ENCODE measurements around the gene SPAG16.

SPAG16 gene

DNA sequence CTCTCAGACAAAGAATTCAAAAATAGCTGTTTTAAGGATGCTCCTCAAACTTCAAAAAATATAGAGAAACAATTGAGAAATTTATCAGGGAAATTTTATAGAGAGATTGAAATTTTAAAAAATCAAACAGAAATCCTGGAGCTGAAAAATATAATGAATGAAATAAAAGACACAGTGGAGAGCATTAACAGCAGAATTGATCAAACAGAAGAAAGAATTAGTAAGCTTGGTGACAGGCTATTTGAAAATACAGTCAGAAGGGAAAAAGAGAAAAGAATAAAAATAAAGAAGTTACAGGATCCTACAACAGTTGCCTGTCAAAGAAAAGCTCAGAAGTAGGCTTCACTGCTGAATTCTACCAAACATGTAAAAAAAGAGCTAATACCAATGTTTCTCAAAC is 832.8 kb downstream of the SPAG16 start:
- ChIA-PET POLR2A (no interaction called here), CTCF (interaction anchor here (0.6 kb wide), 2 partner anchors 14 to 26 kb away, joined by 3 to 4 read pairs; no protein-coding TSS in a partner anchor)
- no peaks in the 10 kb centered on the region for H3K4me1 ChIP-seq (ENCODE audit: control insufficient read depth, insufficient read depth, low read length)
- no peak overlapping the region for H3K4me3 ChIP-seq (ENCODE audit: low read depth, low read length)
- TF ChIP-seq SETDB1 (IDR thresholded peaks at IDR 0.05; ENCODE audit: insufficient read length, low read length): peak; percentile 88
- peak; percentile 52; the same call in 1 of the 2 replicates for TF ChIP-seq TRIM28 (IDR thresholded peaks at IDR 0.05; ENCODE audit: borderline replicate concordance, low read length)
- TF ChIP-seq MYNN (tag by site-specific recombination; IDR thresholded peaks at IDR 0.05; ENCODE audit: borderline replicate concordance): no peak
- TF ChIP-seq ZNF514 (tag by site-specific recombination; IDR thresholded peaks at IDR 0.05): no peak
- H3K27ac ChIP-seq (ENCODE audit: extremely low read depth, low read depth, low read length): no peak overlapping the region
- H3K36me3 ChIP-seq (ENCODE audit: control insufficient read depth in 2 of 2, insufficient read depth in 1 of 2, low read length in 2 of 2): no peaks in the 10 kb centered on the region
- no peaks in the 10 kb centered on the region for H3K9me3 ChIP-seq (ENCODE audit: control insufficient read depth, insufficient read depth, low read depth, low read length)

DNA sequence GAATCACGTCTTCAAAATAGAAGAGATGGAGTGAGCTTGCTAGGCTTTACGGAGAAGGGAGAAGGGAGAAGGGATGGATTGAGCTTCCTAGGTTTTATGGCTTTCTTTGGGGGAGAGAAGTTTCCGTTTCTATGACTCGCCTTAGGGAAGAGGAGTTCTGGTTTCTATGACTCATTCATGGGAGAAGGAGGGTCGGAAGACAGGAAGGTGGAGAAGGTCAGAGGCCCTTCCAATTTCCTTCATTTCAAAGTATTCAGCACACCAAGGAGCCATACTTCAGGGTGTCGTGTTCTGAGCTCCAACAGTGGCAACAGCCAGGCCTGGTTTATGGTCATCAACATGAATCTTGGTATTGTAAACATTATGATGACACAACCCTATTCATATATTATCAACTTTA is 841.9 kb downstream of the SPAG16 start:
- TF ChIP-seq, protein P1, sequence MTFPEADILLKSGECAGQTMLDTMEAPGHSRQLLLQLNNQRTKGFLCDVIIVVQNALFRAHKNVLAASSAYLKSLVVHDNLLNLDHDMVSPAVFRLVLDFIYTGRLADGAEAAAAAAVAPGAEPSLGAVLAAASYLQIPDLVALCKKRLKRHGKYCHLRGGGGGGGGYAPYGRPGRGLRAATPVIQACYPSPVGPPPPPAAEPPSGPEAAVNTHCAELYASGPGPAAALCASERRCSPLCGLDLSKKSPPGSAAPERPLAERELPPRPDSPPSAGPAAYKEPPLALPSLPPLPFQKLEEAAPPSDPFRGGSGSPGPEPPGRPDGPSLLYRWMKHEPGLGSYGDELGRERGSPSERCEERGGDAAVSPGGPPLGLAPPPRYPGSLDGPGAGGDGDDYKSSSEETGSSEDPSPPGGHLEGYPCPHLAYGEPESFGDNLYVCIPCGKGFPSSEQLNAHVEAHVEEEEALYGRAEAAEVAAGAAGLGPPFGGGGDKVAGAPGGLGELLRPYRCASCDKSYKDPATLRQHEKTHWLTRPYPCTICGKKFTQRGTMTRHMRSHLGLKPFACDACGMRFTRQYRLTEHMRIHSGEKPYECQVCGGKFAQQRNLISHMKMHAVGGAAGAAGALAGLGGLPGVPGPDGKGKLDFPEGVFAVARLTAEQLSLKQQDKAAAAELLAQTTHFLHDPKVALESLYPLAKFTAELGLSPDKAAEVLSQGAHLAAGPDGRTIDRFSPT (tag by site-specific recombination; IDR thresholded peaks at IDR 0.05): no peak
- TF ChIP-seq, protein P2, sequence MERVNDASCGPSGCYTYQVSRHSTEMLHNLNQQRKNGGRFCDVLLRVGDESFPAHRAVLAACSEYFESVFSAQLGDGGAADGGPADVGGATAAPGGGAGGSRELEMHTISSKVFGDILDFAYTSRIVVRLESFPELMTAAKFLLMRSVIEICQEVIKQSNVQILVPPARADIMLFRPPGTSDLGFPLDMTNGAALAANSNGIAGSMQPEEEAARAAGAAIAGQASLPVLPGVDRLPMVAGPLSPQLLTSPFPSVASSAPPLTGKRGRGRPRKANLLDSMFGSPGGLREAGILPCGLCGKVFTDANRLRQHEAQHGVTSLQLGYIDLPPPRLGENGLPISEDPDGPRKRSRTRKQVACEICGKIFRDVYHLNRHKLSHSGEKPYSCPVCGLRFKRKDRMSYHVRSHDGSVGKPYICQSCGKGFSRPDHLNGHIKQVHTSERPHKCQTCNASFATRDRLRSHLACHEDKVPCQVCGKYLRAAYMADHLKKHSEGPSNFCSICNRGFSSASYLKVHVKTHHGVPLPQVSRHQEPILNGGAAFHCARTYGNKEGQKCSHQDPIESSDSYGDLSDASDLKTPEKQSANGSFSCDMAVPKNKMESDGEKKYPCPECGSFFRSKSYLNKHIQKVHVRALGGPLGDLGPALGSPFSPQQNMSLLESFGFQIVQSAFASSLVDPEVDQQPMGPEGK (tag by site-specific recombination; IDR thresholded peaks at IDR 0.05): no peak
- TF ChIP-seq, protein P3, sequence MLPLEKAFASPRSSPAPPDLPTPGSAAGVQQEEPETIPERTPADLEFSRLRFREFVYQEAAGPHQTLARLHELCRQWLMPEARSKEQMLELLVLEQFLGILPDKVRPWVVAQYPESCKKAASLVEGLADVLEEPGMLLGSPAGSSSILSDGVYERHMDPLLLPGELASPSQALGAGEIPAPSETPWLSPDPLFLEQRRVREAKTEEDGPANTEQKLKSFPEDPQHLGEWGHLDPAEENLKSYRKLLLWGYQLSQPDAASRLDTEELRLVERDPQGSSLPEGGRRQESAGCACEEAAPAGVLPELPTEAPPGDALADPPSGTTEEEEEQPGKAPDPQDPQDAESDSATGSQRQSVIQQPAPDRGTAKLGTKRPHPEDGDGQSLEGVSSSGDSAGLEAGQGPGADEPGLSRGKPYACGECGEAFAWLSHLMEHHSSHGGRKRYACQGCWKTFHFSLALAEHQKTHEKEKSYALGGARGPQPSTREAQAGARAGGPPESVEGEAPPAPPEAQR (tag by site-specific recombination; IDR thresholded peaks at IDR 0.05): no peak
- TF ChIP-seq ZNF558 (tag by site-specific recombination; IDR thresholded peaks at IDR 0.05) (no peak), ZBTB7A (tag by site-specific recombination; IDR thresholded peaks at IDR 0.05; ENCODE audit: low read depth) (no peak), ZNF530 (tag by site-specific recombination; IDR thresholded peaks at IDR 0.05; ENCODE audit: low read depth) (no peak), ZNF791 (tag by site-specific recombination; IDR thresholded peaks at IDR 0.05) (no peak), ZFP37 (tag by site-specific recombination; IDR thresholded peaks at IDR 0.05) (no peak), ZNF214 (tag by site-specific recombination; IDR thresholded peaks at IDR 0.05; ENCODE audit: borderline replicate concordance) (no peak), ZNF302 (tag by site-specific recombination; IDR thresholded peaks at IDR 0.05; ENCODE audit: low read depth) (no peak), ZNF843 (tag by site-specific recombination; IDR thresholded peaks at IDR 0.05) (no peak)
- TF ChIP-seq, protein P4, sequence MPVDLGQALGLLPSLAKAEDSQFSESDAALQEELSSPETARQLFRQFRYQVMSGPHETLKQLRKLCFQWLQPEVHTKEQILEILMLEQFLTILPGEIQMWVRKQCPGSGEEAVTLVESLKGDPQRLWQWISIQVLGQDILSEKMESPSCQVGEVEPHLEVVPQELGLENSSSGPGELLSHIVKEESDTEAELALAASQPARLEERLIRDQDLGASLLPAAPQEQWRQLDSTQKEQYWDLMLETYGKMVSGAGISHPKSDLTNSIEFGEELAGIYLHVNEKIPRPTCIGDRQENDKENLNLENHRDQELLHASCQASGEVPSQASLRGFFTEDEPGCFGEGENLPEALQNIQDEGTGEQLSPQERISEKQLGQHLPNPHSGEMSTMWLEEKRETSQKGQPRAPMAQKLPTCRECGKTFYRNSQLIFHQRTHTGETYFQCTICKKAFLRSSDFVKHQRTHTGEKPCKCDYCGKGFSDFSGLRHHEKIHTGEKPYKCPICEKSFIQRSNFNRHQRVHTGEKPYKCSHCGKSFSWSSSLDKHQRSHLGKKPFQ (tag by site-specific recombination; IDR thresholded peaks at IDR 0.05): no peak
- CTCF ChIA-PET: interaction anchor here (0.6 kb wide), 2 partner anchors 152 to 267 kb away, joined by 4 to 9 read pairs; no protein-coding TSS in a partner anchor
- Histone ChIP-seq H3K9me3 (ENCODE audit: control insufficient read depth, insufficient read depth, low read depth, low read length) (no peaks in the 10 kb centered on the region), H3K27ac (ENCODE audit: extremely low read depth, low read depth, low read length) (no peak overlapping the region), H3K4me1 (ENCODE audit: control insufficient read depth, insufficient read depth, low read length) (no peaks in the 10 kb centered on the region), H3K36me3 (ENCODE audit: control insufficient read depth in 2 of 2, insufficient read depth in 1 of 2, low read length in 2 of 2) (no peaks in the 10 kb centered on the region), H3K4me3 (ENCODE audit: low read depth, low read length) (no peak overlapping the region)
- POLR2A ChIA-PET: no interaction called here
